HG03457 (cell line): ENCODE measurements around the gene FBXW11.
"Not testable (repeated sequence)": the region's sequence is repeated elsewhere in the genome, so short reads cannot be mapped to it uniquely, and the experiment has no call there.

Experiments
- ATAC-seq: cut with Tn5 transposase; IDR thresholded peaks from one replicate; pipeline ENCODE4 v1.9.1; 2021; ENCODE audit warnings: moderate number of reproducible peaks; ENCODE audit not compliant: unreplicated experiment

The FBXW11 gene

DNA sequence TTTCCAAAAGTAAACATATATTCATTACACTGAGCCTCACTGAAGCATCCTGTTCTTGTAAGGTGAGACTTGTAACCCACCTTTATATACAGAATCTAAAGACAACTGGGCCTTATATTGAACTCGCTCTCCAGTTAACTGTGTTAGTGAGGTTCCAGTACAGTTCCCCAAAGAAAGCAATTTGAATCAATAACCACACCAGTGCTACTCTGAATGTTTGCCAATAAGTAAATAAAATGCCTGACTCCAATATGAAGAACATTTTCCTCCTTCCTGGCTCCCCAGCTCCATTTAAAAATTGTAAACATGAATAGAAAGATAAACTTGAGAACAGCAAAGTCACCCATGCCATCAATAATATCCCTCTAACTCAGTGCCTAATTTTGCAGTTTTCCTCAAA is 50.1 kb downstream of the FBXW11 start:
- no peak for ATAC-seq

DNA sequence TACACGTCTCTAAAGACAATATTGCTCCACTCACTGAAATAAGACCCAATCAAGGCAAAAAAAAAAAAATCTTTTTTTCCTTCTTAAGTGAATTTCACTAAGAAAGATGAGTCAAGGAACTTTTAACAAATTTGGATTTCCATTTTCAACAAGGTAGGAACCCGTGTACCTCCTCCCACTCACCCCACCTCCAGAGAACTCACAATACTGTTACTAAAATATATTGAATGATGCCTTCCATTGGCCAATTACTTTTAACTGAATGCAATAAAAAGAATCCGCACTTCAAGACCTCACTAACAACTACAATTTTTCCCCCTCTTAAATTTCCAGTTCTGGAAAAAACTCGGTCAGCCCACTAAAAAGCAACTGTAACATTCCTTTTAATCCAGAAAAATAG is 50.7 kb downstream of the FBXW11 start:
- ATAC-seq, result no peak

DNA sequence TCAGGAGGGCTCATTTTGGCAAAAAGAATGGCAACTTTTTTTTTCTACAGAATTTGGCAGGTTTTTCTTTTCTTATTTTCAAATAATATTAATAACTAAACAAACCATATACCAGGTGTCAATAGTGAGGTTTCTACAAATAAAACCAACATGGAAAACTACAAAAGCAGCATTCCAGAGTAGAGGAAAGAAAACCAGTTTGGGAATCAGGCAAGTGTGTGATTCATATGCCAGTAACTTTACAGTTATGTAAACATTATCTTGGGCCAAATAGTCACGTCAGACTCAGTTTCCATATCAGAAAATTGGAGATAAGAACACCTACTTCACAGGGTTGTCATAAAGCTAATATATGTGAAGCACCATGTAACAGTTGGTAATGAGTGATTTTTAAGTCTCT is 51.7 kb downstream of the FBXW11 start:
- ATAC-seq, result no peak

DNA sequence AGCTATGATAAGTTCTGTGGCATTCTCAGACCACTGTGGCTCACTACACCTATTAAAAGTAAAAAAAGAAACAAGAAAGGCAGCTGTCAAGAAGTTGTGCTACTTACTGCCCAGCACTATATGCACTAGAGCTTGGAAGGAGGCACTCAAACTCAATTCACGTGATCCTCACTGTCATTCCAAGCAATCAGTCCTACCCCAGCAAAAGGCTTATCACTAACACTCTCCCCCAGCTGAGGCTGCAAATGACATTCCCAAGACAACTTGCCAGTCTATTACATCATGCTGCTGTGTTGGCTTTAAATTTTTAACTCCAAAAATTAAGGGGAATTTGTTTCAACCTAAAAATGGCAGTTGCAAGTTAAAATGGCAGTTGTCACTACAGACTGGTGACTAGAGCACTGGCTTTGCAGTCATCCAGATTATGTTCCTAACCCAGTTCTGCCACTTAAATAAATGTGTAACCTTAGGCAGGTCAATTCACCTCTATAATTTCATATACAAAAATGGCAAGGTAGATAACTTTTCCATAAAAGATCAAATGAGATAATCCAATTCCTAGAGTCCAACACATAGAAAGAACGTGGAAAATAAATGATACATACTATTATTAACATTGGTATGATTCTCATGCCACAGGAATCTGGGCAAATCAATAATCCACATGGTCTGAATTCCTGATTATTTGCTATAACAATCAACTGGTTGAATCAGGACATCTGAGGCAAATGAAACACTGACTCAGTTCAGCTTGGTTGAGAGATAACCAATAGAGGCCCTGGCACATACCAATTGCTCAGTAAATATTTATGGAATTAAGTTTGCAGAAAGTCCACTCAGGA is 52.4 kb downstream of the FBXW11 start:
- no peak for ATAC-seq

DNA sequence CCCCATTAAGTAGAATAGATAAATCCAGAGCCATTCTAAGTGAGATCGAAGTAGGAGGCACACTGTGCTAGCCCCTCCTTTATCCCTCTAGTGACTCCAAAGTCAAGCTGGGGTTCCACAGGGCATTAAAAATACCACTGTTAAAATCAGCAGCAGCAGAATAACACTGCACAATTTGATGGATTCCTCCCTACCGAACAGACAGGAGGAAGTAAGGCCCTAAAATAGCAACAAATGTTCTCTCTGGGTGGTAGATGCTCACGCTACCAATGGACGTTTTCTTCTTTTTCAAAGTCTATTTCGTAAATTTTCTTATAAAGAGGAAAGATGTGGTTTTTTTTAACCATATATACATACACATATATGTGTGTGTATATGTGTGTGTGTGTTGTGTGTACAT is 54.4 kb downstream of the FBXW11 start:
- ATAC-seq, result no peak

DNA sequence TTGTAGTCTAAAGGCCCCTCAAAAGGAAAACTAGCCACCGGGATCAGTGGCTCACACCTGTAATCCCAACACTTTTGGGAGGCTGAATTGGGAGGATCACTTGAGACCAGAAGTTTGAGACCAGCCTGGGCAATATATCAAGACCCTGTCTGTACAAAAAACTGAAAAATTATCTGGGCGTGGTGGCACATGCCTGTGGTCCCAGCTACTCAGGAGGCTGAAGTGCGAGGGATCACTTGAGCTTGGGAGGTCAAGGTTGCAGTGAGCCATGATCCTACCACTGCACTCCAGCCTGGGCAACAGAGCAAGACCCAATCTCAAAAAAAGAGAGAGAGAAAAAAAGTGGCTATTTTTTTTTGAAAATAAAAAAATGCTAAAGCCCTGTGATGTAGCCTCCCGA is 55.2 kb downstream of the FBXW11 start:
- no peak for ATAC-seq

DNA sequence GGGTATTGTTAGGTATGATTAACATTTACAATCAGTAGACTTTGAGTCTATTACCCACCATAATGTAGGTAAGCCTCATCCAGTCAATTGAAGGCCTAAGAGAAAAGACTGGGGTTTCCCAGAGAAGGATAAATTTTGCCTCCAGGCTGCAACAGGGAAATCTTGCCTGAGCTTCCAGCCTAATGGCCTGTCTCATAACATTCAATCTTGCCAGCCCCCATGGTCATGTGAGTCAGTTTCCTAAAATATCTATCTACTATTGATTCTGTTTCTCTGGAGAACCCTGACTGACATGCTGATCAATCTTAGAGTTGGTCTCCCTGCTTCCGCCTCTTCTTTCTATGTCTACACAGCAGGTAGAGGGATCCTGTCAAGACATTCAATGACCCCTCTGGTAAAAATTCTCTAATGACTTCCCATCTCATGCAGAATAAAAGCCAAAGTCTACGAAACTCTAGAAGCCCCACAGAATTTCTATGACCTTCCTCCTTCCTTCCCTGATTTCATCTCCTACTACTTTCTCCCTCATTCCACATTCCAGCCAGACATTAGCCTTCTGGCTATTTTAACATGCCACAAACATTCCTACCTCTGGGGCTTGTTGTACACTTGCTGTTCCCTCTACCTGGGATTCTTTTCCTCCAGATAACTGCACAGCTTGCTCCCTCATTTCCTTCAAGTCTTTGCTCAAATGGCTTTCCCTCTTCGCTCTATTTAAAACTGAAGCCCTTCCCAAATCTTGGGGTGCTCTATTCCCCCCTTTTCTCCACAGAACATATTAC is 60.2 kb downstream of the FBXW11 start:
- ATAC-seq, result no peak

DNA sequence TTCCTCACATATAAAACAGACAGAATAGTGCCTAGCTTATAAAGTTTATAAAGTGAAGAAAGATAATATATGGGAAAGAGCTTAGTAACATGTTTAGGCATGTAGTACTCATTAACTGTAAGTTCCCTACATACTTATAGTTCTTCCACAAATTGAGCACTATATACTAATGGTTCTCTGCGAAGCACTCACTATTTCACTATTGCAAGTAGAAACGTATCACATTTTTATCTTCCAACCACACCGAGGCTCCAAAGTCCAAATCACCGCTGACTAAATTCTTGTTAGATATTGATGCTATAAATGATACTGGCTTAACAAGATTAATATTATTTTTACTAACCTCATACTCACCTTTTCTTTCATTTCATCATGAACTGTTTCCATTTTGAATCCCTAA is 61.0 kb downstream of the FBXW11 start:
- no peak for ATAC-seq

DNA sequence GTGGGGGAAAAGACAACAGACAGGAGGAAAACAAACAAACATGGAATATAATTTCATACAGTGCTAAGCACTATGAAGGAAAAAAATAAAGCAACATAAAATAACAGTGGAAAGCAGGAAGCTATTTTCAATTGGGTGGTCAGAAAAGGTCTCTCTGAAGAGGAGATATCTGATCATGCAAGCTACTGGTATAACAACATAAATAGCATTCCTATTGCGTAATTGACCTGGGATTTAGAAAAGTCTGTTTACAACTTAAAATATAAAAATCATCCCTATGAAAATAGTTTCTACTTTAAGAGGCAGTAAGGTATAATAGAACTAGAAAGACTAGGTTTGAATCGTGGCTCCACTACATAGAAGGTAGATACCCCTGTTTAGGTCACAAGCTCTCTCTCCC is 61.4 kb downstream of the FBXW11 start:
- no peak for ATAC-seq

DNA sequence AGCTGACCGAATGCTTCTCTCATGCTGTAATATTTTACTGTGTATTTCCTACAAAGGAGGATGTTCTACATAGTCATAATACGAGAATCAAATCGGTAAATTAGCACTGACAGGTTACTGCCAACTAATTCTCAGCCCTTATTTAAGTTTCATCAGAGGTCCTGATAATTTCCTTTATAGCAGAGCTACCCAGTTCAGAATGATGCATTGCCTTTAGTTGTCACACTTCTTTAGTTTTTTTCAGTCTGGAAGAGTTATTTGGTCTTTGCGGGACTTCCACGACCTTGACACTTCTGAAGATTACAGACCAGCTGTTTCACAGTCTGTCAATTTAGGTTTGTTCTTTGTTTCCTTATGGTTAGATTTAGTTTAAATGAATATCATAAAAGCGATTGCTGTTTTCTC is 64.3 kb downstream of the FBXW11 start:
- not testable (repeated sequence) for ATAC-seq

DNA sequence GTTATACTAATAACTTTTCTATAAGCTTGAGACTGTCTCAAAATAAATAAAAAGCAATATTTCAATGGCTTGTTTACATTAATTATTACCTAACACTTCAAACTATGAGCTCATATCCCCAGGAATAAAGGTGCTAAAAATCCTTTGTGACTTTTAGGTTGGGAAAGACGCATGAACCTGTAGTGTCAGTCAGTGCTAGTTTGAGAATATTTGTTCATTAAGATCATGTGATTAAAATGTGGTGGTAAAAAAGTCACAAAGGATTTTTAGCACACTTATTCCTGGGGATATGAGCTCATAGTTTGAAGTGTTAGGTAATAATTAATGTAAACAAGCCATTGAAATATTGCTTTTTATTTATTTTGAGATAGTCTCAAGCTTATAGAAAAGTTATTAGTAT is 64.8 kb downstream of the FBXW11 start:
- ATAC-seq, result not testable (repeated sequence)

DNA sequence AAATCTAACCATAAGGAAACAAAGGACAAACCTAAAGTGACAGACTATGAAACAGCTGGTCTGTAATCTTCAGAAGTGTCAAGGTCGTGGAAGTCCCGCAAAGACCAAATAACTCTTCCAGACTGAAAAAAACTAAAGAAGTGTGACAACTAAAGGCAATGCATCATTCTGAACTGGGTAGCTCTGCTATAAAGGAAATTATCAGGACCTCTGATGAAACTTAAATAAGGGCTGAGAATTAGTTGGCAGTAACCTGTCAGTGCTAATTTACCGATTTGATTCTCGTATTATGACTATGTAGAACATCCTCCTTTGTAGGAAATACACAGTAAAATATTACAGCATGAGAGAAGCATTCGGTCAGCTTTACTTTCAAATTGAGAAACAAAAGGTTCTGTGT is 65.2 kb downstream of the FBXW11 start:
- not testable (repeated sequence) for ATAC-seq

DNA sequence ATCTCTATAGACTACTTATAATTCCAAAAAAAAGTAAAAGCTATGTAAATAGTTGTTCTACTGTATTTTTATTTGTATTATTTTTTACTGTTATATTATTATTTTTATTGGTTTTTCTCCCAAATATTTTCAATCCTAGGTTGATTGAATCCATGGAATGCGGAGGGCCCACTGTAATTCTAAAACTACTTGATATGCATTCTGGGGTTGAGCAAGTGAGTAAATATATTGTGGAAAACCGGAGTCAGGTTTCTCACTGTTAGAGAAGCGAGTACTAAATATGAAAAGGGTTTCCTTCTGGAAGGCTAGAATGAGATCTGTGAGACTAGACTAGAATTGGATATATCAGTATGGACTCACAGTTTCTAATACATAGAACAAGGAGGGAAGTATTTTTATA is 66.5 kb downstream of the FBXW11 start:
- ATAC-seq, result no peak

DNA sequence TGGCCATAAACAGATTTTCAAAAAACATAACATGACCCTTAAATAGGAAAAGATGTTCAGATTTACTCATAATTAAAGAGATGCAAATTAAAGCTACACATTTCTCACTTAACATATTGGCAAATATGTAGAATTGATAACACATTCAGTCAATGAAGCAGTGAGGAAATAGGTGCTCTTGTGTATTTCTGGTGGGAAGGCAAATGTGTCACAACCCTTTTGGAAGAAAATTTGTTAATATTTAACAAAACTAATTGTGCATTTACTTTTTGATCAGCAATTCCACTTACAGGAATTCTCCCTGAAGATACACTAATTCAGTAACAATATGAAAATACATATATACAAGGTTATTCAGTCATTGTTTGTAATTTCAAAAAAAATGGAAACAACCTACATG is 68.1 kb downstream of the FBXW11 start:
- ATAC-seq, result no peak

DNA sequence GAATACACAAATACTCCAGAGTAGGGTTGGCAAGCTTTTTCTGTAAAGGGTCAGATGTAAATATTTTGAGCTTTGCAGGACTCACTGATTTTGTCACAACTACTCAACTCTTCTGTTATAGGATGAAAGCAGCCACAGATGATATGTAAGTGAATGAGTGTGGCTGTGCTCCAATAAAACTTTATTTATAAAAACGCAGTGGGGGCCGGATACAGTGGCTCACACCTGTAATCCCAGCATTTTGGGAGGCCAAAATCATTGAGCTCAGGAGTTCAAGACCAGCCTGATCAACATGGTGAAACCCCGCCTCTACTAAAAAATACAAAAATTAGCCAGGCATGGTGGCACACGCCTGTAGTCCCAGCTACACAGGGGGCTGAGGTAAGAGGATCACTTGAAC is 69.1 kb downstream of the FBXW11 start:
- no peak for ATAC-seq

DNA sequence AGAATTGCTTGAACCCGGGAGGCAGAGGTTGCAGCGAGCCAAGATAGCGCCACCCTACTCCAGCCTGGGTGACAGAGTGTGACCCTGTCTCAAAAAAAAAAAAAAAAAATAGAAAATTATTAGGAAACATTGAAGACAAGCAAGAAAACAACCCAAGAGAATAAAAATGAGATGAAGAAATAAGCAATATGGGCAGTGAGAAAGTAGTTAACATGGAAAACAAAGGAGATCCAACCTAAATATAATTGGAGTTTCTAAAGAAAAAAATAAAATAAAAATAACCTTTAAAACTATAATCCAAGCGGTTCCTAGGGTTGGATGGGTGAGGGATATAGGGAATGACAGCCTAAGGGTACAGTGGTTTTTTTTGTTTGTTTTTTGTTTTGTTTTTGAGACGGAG is 71.9 kb downstream of the FBXW11 start:
- no peak for ATAC-seq

DNA sequence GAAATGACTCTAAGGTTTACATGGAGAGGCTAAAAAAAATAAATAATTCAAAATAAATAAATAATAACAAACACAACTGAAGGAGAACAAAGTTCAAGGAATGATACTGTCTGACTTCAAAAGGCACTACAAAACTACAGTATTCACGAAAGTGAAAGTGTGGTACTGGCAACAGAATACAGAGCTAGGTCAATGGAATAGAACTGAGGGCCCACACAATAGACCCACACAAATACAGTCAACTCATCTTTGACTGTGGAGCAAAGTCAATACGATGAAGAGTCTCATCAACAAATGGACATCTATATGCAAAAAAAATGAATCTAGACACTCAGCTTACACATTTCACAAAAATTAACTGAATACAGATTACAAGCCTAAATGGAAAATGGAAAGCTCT is 75.3 kb downstream of the FBXW11 start:
- no peak for ATAC-seq

DNA sequence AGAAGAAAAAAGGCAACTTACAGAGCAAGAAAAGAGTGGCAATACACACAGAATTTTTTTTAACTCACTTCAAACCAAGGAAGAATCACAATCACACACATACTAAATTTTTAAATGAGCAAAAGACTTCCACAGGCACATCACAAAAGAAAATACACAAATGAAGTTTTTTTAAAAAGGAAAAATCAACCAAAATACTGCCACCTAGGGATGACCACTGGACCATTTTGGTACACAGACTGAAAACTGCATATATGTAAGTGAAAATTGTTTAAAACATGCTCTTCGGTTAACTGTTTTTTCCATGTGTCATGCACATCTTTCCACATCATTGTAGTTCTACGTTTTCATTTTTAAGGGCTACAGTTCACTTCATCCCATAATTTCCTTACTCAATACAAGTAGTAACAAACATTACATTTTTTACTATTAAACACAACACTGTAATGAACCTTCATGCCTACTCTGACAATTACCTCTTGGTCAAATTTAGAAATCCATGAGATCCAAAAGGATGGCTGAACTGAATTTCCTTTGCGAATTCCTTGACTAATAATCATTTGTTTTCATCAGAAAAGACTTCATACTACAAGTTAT is 79.0 kb downstream of the FBXW11 start:
- ATAC-seq, result no peak

DNA sequence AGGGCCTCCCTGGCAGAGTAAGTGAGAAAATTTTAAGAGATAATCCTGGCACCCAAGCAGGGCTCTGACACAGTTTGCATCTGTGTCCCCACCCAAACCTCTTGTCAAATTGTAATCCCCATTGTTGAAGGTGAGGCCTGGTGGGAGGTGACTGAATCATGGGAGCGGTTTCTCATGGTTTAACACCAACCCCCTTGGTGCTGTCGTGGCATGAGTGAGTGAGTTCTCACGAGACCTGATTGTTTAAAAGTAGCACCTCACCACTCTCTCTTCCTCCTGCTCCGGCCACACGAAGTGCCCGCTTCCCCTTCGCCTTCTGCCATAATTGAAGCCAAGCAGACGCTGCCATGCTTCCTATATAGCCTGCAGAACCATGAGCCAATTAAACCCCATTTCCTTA is 80.1 kb downstream of the FBXW11 start:
- ATAC-seq, result peak; percentile 78

DNA sequence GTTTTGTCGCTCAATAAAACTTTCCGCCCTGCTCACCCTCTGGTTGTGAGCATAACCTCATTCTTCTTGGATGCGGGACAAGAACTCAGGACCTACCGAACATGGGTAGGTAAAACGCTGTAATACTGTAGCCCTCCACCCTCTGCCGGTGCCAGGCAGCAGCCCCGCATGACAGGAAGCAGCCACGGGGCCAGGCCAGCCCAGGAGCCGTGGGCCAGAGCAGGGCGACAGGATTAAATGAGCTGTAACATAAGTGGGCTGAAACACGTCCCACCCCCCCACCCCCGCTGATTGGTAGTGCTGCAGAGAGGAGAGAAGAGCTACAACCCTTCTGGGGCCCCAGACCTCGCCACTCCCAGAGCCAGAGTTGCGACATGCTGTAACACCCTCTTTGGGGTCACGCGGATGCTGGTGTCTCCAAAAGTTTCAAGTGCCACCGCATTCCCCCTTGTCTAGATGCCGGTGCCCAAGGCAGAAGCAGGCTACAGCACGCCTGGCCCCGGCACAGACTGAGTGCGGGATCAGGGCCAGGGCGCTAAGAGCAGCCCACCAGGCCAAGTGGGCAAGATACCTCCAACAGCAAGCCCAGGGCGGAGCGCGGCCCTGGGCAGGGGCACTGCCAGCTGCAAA is 81.8 kb downstream of the FBXW11 start:
- no peak for ATAC-seq

DNA sequence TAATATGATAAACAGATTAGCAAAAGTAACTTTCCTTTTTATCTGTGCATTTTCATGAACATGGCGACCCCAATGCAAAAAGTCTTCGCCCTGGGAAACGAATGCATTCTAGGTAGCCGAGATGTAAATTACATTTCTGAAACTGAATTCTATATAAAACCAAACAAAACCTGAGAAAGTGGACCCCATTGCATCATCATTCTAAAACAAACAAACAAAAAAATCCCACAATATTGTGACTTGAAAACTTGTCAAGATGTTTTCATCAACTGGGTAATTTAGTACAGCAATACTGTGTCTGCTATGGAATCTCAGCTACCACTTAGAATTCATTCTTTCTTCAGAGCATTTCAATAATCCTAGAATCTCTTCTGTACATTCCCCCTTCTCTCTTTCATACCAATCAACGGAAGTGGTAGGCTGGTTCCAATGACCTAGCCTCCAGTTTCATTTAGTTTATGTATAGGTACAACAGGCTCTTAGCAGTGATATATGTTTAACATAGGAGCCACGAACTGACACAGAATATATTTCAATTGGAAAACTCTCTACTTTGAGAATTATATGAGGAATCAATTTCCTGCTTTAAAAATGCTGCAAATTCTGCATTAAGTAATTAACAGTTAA is 85.6 kb downstream of the FBXW11 start:
- no peak for ATAC-seq
